Hematopoietic multipotent progenitor cell treated with erythropoietin and hydrocortisone succinate and interleukin-3 and kit ligand, for 17 days (in vitro differentiated cells): ENCODE measurements around the gene DIAPH2.

ENCODE experiments used
- DNase-seq: peaks from one replicate; pipeline ENCODE4 v3.0.0-alpha.2; 2015; ENCODE audit warnings: low spot score

DIAPH2 gene

DNA sequence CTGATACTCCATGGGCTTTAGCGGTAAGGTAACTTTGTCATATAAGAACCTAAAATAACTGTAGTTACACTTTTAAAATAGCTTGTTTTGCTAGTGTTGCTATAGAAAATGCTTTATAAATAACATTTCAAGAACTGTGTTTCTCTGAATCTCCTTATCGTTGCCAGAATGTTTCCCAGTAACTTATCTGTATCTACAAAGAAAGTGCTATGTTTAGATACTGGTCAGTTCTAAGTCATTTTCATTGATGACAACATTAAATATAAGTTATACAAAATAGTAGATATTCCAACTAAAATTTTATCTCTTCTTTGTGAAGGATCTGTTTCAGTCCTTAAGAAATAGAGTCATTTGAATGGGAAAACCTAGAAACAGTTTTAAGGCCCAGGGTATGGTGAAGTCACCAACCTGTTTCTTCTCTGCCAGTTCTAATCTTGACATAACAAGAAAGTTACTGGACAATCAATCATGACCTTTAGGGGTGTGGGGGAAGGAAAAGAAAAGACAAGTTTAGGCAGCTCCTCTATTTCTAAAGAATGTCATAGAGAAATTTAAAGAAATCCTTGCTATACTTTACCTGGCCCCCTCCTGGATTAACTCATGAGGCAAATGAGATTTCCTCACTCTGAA, 625.0 kb downstream of the DIAPH2 start:
- no peak for DNase-seq

DNA sequence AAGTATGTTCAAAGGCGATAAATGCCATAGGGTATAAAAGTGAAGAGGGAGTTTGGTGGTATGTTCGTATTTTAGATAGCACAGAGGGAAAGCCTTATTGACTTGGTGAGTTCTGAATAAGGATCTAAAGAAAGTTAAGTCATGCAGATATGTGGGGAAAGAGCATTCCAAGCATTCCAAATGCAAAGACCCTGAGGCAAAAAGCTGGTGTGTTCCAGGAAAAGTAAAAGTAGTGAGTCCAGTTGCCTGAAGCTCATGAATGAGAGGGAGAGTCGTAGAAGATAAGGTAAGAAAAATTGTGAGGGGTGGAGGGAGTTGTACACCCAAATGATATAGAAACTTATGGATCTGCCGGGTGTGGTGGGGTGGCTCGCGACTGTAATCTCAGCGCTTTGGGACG, 625.7 kb downstream of the DIAPH2 start:
- no peak for DNase-seq

DNA sequence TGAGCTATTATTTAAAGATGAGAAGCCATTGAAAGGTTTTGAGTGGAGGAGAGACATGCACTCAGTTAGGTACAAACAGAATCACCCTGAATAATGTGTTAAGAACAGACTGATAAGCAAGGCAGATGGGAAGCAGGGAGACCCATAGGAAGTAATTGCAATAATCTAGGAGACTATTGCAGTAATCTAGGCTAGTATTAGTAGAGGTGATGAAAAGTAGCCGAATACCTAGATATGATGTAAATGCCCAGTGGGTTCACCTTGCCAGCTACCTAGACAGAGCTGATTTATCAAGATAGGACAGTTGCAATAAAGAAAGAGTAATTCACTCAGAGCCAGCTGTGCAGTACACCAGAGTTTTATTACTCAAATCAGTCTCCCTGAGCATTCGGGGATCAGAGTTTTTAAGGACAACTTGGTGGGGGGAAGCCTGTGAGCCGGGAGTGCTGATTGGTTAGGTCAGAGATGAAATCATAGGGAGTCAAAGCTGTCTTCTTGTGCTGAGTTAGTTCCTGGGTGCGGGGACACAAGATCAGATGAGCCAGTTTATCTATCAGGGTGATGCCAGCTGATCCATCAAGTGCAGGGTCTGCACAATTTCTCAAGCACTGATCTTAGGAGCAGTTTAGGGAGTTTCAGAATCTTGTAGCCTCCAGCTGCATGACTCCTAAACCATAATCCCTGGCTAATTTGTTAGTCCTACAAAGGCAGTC, 626.6 kb downstream of the DIAPH2 start:
- no peak for DNase-seq

DNA sequence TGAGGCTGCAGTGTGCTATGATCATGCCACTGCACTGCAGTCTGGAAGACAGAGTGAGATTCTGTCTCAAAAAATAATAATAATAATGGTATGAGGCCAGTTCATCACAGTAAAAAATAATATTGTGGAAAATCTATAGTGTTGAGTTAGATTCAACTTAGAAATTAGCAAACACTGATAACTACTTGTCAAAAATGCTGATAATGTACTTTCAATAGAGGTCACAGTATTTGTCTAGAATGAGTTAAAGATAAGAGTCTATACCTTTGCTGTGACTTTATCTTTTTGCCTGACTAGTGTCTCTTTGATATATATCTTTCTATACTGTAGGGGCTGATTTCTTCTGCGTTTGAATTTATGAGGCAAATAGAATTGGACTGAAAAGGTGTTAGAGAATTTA, 629.7 kb downstream of the DIAPH2 start:
- no peak for DNase-seq

DNA sequence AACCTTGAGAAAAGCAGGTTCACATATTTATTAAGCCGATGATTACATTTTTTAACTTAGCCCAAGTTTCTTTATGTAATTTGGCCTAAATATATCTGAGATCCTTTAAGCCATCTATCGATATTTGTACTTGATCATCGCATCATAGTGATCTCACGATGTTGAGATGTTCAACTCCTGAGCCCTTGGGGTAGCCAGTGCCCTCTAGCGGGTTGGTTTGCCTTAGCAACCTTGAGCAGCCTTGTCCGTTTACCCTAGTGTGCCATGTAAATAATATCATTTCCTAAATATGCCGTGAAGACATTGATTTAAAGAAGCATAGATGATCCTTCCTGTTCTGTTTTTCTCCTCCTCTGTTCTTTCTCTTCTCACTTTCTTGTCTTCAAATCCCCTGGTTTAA, 631.3 kb downstream of the DIAPH2 start:
- no peak for DNase-seq

DNA sequence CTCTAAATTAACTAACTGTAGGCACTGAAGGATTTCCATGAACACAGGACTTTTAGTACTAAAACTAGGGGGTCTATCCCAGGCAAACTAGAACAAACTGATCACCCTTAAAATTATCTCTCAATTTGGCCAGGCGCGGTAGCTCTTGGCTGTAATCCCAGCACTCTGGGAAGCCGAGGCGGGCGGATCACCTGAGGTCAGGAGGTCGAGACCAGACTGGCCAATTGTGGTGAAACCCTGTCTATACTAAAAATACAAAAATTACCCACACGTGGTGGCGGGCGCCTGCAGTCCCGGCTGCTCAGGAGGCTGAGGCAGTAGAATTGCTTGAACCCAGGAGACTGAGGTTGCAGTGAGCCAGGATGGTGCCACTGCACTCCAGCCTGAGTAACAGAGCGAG, 635.7 kb downstream of the DIAPH2 start:
- no peak for DNase-seq

DNA sequence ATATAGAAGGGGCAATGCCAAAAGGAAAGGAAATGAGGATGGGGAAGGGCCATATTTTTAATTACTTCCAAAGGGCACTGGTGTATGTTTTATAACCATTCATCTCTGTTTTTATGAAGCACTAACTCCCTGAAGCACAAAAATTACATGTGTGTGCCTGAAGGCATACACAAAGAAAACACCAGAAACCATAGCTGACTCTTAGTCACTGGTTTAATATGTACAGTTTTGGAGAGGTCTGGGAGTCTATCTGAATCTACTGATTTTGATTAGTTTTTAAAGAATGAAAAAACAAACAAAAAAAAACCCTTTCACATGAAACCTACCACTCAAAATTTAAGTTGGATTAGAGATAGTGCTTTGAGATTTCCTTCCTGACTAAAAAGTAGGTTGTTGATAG, 637.8 kb downstream of the DIAPH2 start:
- no peak for DNase-seq

DNA sequence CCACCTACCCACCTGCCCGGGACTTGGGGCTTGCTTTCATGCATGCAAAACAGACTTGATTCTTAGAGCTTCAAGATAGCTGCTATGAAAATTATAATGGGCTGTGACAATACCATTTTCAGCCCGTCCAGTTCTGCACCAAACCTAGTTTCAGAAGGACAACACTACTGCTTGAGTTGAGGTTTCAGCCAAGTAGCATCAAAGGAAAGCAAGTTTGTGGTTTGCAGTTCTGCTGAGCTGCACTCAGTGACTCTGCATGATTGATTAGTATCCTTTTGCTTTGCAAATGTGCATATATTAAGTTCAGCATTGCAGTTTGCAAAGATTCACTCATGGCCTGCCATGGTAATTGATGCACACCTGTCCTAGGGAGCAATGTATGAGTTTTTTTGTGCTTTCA, 641.8 kb downstream of the DIAPH2 start:
- no peak for DNase-seq

DNA sequence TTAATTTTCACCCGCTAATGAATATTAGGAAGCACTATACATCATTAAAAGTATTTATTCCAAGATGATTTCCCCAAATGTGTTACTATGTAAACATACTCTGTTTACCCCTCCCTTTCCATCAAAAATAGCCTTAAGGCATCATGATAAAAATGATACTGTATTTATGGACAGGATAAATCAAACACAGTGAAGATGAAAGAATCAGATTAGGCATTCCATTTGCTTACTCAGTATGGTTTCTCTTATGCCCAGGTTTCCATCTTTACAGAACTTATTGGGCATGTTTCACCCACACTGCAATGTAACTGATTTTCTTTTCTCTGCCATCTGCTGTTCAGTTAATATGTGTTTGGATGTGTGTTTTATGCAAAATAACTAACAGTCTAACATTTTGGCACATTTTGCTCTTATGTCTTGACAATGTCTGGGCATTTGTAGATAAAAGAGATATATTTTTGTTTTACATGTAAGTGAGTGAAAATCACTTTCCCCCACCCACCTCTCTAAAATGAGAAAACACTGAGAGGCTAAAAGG, 644.3 kb downstream of the DIAPH2 start:
- no peak for DNase-seq

DNA sequence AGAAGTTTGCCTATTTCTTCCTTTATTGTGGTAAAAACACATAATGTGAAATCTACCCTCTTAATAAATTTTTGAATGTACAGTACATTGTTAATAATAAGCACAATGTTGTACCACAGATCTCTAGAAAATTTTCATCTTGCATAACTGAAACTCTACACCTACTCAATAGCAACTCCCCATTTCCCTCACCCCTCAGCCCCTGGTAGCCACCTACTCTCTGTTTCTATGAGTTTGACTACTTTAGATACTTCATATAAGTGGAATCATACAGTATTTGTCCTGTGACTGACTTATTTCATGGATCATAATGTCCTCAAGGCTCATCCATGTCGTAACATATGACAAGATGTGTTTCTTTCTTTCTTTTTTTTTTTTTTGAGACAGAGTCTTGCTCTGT, 645.5 kb downstream of the DIAPH2 start:
- DNase-seq = no peak

DNA sequence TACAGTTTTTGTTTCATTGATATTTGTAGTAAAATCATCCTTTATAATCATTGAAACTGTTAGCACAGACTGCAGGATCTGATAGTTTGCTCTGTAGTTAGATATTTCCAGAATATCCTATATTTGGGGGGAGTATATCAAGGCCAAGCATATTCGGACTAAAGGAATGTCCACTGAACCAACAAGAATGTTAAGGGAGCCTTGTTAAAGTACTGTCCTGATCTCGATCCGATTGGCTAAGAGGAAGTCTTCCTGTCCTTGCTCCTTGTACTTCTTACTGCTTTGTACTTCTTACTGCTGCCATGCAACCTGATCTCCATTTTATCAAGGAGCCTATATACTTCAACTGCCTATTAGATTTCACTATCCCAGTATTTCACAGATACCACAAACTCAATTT, 648.3 kb downstream of the DIAPH2 start:
- no peak for DNase-seq

DNA sequence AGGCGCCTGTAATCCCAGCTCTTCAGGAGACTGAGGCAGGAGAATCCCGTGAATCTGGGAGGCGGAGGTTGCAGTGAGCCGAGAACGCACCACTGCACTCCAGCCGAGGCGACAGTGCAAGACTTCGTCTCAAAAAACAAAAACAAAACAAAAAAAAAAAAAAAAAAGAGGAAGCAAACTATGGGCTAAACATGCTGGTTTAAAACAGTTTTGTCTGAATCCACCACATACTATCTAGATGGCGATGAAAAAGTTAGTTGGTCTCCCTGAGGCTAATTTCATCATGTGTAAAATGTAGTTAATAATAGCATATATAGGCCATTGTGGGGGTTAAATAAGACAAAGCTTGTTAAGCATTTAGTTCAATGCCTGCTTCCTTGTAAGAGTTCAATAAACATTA, 650.2 kb downstream of the DIAPH2 start:
- DNase-seq = no peak

DNA sequence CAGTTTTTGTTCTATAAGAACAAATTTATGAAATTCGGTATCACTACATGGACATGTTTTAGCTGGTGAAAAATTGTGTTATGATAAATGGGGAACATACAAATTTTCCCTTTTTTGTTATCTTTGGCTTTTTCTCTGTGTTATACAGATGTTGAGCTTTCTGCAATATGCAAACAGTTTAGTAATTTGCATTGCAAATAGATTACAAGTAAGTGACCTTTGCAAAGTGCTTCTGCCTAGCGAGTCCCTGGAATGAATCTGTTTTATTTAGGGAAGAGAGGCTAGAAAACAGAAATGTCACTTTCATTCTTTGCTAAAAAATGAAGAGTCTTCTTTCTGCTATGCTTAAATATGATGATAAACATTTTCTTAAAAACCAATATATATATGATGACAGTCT, 660.1 kb downstream of the DIAPH2 start:
- DNase-seq = no peak

DNA sequence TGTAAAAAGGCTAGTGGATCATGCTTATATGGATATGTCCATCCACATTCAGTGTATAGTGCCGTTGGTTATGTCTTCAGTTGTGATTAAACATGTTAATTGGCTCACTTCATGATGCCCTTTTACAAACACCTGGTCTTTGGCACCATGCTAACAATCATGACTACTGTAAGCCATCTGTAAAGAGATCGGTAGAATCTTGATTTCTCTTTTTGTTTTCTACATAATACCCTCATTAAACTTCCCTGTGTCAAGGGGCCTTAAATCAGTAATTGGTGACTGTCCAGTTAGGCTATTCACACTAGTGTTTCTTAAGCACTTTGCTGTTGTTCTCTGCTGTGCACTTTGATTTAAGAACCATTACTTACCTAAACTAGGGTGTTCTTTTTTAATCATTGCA, 674.3 kb downstream of the DIAPH2 start:
- DNase-seq = no peak

DNA sequence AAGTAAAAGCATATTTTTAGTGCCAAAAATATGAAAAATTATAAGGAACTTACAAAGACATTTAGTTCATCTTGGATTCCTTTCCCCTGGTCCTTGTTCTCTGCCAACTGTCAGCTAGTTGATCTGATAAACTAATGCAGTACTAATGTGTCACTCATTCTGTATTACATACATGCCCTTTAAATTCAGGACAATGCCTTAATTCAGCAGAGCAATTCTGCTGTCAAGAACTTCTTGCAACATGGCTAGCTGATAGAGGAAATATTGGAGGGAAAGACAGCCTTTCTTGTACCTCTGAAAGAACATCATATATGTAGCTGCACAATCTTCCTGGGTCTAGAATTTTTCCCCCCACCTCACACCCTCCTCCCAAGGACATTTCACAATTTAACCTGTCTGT, 679.2 kb downstream of the DIAPH2 start:
- DNase-seq = no peak

DNA sequence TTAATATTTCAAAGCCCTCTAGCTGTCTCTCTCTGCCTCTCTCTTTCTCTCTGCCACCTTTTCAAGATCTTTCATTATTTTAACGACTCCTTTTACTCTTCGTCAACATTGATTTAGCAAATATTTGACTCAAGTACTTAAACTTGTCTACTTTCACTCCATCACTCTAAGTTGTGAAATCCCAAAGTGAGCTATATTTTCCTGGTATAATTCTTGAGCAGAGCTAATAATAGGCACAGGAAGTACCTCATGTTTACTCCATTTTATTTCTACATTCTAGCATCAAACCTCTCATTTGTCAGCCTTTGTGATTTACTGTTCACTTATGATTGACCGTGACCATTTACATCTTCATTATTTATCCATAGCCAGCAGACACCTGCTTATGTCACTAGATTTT, 681.6 kb downstream of the DIAPH2 start:
- no peak for DNase-seq

DNA sequence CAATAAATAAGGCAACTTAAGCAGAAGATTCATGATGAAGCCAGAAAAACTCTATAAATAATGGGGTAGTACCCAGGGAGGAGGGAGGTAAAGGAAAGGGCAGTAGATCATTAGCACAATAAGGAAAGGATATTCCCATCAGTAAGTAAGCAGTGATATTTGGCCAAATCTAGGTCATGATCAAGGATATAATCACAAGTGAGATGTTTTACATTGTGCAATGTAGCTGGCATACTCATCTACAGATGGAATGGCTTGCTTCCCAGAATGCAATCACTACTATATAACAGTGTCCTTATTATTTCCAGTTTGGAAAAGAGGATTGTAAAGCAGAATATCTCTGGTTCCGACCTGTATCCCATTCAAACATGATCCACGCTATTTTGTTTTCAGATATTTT, 682.5 kb downstream of the DIAPH2 start:
- DNase-seq = no peak

DNA sequence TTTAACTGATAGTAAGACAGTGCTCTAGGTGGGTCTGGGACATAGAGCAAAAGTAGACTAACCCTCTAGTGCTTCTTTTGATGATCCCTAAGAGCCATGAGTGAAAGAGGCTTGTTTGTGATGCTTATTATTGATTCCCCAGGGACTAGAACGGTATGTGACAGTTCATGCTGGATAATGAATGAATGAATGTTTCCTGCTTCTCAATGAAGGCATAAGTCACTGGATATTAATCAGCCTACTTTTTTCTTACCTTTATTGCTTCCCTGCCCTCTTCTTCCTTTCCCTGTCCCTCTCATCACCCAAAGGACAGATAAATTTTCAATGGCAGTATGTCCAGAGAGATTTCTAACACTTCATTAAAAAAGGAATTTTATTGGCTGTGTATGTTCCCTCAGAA, 685.3 kb downstream of the DIAPH2 start:
- no peak for DNase-seq

DNA sequence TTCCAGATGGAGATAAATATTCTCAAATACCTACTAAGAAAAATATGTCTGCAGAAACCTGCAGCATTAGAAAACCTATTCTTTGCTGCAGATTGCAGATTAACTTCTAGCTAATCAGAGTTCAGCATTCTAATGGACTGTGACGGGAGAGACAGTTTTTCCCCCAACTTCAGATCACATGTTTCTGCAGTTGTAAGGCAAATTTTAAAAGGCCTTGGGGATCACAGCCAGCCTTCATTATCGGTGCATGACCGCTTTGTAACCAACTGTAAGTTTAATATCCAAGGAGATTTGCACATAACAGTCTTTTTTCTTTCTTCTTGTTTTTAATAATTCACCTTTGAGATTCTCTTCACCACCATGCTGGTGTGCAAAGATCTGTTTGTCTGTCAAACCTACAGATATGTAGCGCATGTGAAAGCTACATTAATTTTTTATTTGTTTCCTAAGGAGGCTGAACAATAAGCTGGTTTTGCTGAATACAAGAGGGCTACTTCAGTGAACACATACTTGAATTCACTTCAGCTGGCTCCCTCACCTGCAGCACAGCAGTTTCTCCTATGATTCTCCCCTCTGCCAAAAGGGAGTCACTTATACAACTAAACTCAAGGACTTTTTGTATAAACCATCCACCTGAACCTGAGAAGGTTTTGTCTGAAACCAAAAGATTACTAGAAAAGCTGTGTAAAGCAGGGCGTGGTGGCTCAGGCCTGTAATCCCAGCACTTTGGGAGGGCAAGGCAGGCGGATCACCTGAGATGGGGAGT, 687.5 kb downstream of the DIAPH2 start:
- no peak for DNase-seq

DNA sequence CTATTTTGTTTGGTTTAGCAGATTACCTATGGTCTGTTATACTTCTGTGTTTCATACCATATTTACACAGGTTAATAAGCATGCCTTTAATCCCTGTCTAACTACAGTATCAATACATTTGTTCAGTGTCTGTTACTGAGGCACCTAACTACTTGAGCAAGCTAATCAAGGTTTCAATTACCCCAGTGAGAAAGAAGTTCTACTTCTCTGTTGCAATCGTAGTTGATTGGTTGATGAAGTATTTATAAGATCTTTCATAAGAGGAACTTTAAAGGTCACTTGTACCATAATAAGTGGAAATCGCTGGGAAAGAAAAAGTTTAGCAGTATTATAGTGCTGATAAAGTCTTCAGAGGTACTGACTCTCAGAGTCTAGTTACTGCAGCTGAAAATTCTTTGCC, 689.6 kb downstream of the DIAPH2 start:
- no peak for DNase-seq

DNA sequence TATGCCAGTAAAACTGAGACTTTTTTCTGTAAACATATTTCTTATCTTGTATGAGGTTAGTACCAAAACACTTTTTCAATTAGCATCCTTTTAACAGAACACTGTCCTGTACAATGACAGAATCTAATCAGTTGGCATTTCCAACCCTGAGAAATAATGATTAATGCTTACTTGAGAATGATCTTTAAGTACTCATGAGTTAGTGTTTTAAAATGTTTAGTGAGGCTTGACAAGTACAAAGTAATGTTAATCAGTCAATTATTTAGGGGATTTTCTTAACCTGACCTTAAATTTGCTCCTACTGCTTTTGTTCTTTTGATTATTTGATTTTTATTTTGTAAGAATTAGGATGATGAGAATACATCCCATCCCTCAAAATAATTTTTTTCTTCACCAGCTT, 695.6 kb downstream of the DIAPH2 start:
- DNase-seq = no peak

DNA sequence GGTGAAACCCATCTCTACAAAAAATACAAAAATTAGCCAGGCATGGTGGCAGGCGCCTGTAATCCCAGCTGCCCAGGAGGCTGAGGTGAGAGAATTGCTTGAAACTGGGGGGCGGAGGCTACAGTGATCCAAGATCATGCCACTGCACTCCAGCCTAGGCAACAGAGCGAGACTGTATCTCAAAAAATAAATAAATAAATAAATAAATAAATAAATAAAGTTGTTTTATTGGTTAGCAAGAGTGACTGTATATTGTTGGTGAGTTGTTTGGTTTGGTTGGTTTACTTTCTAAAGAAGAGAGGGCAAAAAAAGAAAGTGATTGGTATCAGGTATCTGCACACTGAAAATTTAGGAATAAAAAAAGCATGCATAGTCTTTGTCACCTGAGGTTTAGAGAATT, 700.0 kb downstream of the DIAPH2 start:
- DNase-seq = no peak

DNA sequence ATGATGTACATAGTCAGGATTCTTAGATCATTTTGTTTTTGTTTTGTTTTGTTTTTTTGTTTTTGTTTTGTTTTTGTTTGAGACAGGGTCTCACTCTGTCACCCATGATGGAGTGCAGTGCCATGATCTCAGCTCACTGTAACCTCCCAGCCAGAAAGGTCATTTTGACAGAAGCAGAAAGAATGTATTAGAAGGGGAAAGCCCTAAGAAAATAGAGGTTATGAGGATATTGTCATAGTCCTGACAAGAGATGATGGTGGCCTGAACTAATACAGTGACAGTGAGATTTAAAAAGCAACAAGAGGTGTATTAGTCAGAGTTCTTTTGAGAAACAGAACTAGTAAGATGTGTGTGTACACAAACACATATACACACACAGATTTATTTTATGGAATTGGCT, 702.4 kb downstream of the DIAPH2 start:
- no peak for DNase-seq
